Measurements from ENCODE around the gene ZNG1B.
"Not testable (repeated sequence)": the region's sequence is repeated elsewhere in the genome, so short reads cannot be mapped to it uniquely, and the experiment has no call there.

The ZNG1B gene

GRCh38 chr2:113542529-113542928, 105.0 kb downstream of the ZNG1B start:
- in situ Hi-C loops (cut with MboI; ENCODE audit: low sequenced_read_pairs), result not testable (repeated sequence)

Data from hTERT RPE-1 (cell line).